Effector memory CD4-positive, alpha-beta T cell (primary cell): ENCODE data around the gene SLC25A2.
"Not testable (repeated sequence)": the region's sequence is repeated elsewhere in the genome, so short reads cannot be mapped to it uniquely, and the experiment has no call there.

Experiments
- DNase-seq, 3 donors: peaks; one replicate each; pipeline ENCODE4 v3.0.0-alpha.2; 2020
- H3K27ac ChIP-seq: 2 replicates; pipeline ENCODE4 v1.7.0; 2013; ENCODE audit warnings: mild to moderate bottlenecking, low read length, moderate library complexity; ENCODE audit not compliant: insufficient read depth, poor library complexity, severe bottlenecking
- H3K27me3 ChIP-seq: replicated peaks from 2 replicates; pipeline ENCODE4 v1.7.0; 2013; ENCODE audit warnings: mild to moderate bottlenecking, low read length; ENCODE audit not compliant: insufficient read depth, control insufficient read depth, poor library complexity, severe bottlenecking
- H3K36me3 ChIP-seq: 2 replicates; pipeline ENCODE4 v1.7.0; 2013; ENCODE audit warnings: mild to moderate bottlenecking, low read length, moderate library complexity; ENCODE audit not compliant: control insufficient read depth, insufficient read depth
- H3K4me1 ChIP-seq: 2 replicates; pipeline ENCODE4 v1.7.0; 2013; ENCODE audit warnings: low read length, mild to moderate bottlenecking; ENCODE audit not compliant: control insufficient read depth, insufficient read depth, poor library complexity, severe bottlenecking
- H3K4me3 ChIP-seq: 2 replicates; pipeline ENCODE4 v1.7.0; 2013; ENCODE audit warnings: low read length, low read depth, mild to moderate bottlenecking; ENCODE audit not compliant: insufficient read depth, poor library complexity, severe bottlenecking
- H3K9me3 ChIP-seq: 2 replicates; pipeline ENCODE4 v1.7.0; 2013; ENCODE audit warnings: mild to moderate bottlenecking, low read length, moderate library complexity; ENCODE audit not compliant: control insufficient read depth

Gene SLC25A2

DNA sequence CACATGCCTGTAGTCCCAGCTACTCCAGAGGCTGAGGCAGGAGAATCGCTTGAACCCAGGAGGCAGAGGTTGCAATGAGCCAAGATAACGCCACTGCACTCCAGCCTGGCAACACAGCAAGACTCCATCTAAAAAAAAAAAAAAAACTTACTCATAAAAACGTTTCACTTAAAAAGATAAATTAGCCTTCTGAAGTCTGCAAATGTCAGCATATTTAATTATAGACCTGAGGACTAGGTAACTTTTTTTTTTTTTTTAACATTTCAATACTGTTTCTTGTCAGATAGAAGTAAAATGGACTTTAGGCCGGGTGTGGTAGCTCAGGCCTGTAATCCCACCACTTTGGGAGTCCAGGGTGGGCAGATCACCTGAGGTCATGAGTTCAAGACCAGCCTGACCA is 13.1 kb upstream of the SLC25A2 start:
- not testable (repeated sequence) for H3K4me3 ChIP-seq, DNase-seq, H3K4me1 ChIP-seq, H3K36me3 ChIP-seq, H3K27ac ChIP-seq, H3K27me3 ChIP-seq
- H3K9me3 ChIP-seq, result peaks cover 31% of the 10 kb centered on the region

DNA sequence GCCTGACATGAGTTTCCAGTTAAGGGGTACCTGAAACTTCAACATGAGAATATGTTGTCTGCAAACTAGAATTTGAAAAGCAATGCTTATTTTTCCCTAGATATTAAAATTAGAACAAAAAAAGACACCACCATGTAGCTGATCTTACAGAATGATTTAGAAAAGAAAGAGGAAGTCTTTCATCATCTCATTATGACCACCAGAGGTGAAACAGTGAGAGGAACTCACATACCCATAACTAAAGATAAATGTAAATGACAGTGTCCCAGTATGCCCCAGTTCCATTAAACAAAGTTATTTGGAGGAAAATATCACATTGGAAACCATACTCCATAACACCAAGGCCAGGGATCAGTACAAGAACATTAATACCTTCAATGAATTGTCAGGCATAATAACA is 9.9 kb upstream of the SLC25A2 start:
- Histone ChIP-seq H3K4me1 (no peaks in the 10 kb centered on the region), H3K27ac (no peak overlapping the region), H3K27me3 (no peaks in the 10 kb centered on the region), H3K9me3 (peaks cover 27% of the 10 kb centered on the region), H3K4me3 (no peak overlapping the region), H3K36me3 (no peaks in the 10 kb centered on the region)
- no peak for DNase-seq

DNA sequence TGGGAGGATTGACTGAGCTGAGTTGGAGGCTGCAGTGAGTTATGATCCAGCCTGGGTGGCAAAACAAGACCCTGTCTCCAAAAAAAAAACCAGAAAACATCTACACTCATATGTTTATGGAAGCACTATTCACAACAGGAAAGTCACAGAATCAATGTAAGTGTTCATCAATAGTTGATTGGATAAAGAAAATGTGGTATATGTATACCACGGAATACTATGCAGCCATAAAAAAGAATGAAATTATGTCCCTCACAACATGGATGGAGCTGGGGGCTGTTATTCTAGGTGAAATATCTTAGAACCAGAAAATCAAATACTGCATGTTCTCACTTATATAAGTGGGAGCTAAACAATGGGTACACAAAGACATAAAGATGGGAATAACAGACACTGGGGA is 2.8 kb upstream of the SLC25A2 start:
- Histone ChIP-seq H3K27ac (no peak overlapping the region), H3K9me3 (peaks cover 44% of the 10 kb centered on the region), H3K4me3 (no peak overlapping the region), H3K27me3 (no peaks in the 10 kb centered on the region), H3K36me3 (no peaks in the 10 kb centered on the region), H3K4me1 (no peaks in the 10 kb centered on the region)
- DNase-seq, result no peak

DNA sequence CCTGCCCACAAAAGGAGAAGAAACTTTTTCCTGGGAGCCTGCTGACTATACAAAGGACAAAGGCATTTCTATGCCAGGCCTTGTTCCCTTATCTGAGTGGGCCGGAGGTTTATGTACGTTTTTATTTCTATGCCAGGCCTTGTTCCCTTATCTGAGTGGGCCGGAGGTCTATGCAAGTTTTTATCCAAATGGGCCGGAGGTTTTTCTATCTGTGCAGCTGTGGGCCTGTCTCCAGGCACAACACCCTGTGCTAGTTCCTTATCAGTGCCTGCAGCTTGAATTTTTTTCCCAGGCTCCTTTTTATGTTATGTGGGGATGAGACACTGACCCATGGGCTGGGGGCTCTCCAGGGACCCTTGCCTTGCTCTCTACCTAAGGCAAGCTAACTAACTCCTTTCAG is 5.5 kb downstream of the SLC25A2 start:
- H3K27ac ChIP-seq, result no peak overlapping the region
- H3K36me3 ChIP-seq, result no peaks in the 10 kb centered on the region
- no peak for DNase-seq
- no peak overlapping the region for H3K4me3 ChIP-seq
- no peaks in the 10 kb centered on the region for H3K27me3 ChIP-seq
- no peaks in the 10 kb centered on the region for H3K4me1 ChIP-seq
- H3K9me3 ChIP-seq, result peaks cover 10% of the 10 kb centered on the region

DNA sequence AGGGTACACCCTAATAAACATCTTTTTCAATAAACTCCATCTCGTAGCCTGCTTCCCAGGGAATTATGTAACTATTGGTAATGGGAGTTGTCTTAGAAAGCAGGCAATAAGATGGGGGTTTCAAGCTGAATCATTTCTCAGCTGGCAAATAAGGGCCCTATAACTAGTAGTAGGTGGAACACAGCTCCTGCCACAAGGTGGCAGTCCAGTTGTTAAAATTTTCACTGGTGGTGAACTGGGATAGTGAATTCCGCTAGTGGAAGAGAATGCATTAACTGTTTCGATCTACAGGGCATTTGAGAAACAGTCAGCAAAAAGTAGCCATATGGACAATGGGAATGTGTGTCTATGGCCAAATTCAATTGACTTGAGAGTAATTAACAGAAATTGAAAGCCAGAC is 30.9 kb downstream of the SLC25A2 start:
- no peak for DNase-seq
- Histone ChIP-seq H3K27me3 (no peaks in the 10 kb centered on the region), H3K9me3 (peaks cover 16% of the 10 kb centered on the region), H3K4me1 (no peaks in the 10 kb centered on the region), H3K27ac (no peak overlapping the region), H3K4me3 (no peak overlapping the region), H3K36me3 (no peaks in the 10 kb centered on the region)

DNA sequence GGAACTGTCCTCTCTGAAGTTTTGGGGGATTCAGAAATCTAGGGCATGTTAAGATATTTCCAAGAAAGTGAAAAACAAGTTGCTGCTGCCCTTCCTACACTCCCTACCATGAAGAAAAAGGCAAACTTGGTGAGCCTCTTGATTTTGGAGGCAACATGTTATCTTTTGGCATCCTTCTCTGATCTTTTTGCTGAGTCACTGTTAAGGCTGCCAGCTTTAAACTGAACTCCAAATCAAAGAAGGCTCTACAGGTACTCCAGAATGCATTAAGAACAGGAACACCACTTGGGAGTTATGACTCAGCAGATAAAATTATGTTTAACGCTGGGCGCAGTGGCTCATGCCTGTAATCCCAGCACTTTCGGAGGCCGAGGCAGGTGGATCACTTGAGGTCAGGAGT is 34.7 kb downstream of the SLC25A2 start:
- peaks cover 34% of the 10 kb centered on the region for H3K9me3 ChIP-seq
- H3K4me3 ChIP-seq, result no peak overlapping the region
- no peak for DNase-seq
- H3K27ac ChIP-seq, result no peak overlapping the region
- no peaks in the 10 kb centered on the region for H3K27me3 ChIP-seq
- no peaks in the 10 kb centered on the region for H3K36me3 ChIP-seq
- no peaks in the 10 kb centered on the region for H3K4me1 ChIP-seq

DNA sequence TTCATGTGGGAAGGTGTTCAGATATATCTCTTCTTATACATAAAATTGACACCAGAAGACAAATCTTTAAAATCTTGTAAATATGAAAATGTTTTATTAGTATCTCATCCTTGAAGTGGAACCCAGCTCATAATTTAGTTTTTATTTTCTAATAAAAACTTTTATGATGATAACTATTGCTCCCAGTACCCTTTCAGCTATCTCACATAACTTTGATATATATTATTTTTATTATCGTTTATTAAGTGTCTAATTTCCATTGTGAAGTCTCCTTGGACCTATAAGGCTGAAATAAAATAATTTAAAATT is 42.7 kb downstream of the SLC25A2 start:
- Histone ChIP-seq H3K27ac (no peak overlapping the region), H3K27me3 (no peaks in the 10 kb centered on the region), H3K4me1 (no peaks in the 10 kb centered on the region), H3K36me3 (no peaks in the 10 kb centered on the region), H3K4me3 (no peak overlapping the region), H3K9me3 (peaks cover 53% of the 10 kb centered on the region)
- no peak for DNase-seq

DNA sequence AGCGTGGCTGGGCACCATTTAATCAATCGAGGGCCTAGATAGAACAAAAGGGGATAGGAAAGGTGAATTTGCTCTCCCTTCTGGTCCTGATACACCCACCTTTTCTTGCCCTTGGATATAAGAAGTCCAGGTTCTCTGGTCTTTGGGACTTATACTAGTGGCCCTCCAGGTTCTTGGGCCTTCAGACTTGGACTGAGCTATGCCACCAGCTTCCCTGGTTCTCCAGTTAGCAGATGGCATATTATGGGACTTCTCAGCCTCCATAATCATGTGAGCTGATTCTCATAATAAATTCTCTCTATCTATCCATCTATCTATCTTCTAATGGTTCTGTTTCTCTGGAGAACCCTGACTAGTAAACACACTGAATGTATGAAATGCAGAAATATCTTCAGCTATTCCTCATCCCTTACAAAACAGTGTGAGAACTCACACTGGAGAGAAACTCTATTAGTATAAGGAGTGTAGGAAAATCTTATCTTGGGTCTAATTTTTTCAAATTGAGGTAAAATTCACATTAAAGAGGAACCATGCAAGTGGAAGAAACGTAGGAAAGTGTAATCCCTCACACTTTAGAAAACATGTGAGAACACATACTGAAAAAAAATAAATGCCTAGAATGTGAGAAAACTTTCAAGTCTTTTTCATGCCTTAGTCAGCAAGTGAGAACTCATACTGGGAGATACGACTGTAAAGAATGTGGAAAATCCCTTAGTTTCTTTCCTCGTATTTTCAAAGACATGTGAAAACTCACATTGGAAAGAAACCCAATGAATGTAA is 43.2 kb downstream of the SLC25A2 start:
- Histone ChIP-seq H3K27me3 (no peaks in the 10 kb centered on the region), H3K4me1 (no peaks in the 10 kb centered on the region), H3K9me3 (peaks cover 54% of the 10 kb centered on the region), H3K27ac (no peak overlapping the region), H3K36me3 (no peaks in the 10 kb centered on the region), H3K4me3 (no peak overlapping the region)
- no peak for DNase-seq

DNA sequence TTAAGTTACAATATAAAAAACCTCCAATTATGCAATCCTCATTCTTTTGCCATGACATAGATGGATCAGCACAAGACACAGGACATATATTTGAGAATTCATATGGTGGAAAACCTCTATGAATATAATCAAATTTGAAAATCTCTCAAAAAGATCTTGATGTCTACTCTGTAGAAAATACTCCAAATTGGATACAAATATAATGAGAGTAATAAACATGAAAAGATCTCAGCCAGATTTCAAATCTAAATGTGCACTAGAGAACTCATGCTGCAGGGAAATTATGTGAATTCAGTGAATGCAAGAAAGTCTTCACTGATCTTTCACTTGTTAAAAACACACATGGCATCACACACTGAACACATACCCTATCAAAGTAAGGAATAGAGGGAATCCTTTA is 44.9 kb downstream of the SLC25A2 start:
- no peak overlapping the region for H3K27ac ChIP-seq
- H3K9me3 ChIP-seq, result peaks cover 55% of the 10 kb centered on the region
- no peaks in the 10 kb centered on the region for H3K36me3 ChIP-seq

DNA sequence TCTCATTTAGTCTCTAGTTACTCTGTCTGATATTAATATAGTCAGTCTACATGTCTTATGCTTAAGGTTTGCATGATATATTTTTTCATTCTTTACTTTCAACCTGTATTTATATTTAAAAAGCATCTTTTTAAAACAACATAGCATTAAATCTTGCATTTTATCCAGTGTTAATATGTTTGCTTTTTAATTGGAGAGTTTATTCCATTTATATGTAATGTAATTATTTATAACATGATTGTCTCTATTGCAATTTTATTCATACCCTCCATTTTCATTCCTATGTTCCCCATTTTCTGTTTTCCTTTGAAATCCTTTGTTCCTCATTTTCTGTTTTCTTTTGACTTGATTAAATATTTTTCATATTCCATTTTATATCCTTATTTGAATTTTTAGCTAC is 45.4 kb downstream of the SLC25A2 start:
- no peaks in the 10 kb centered on the region for H3K4me1 ChIP-seq
- peaks cover 55% of the 10 kb centered on the region for H3K9me3 ChIP-seq
- H3K36me3 ChIP-seq, result no peaks in the 10 kb centered on the region
- no peak overlapping the region for H3K27ac ChIP-seq
- H3K4me3 ChIP-seq, result no peak overlapping the region
- no peaks in the 10 kb centered on the region for H3K27me3 ChIP-seq
- no peak for DNase-seq

More for the DNA sequence above, 44.9 kb downstream of the SLC25A2 start:
- Histone ChIP-seq H3K27me3 (no peaks in the 10 kb centered on the region), H3K4me1 (no peaks in the 10 kb centered on the region), H3K4me3 (no peak overlapping the region)
- no peak for DNase-seq
